Mononuclear cell (primary cell): ENCODE data around the gene STARD3. TPM values are rescaled to one million over a fixed set of nuclear protein-coding genes. Genes with fewer than 3 reads are reported as not detected.
"Not testable (repeated sequence)": the region's sequence is repeated elsewhere in the genome, so short reads cannot be mapped to it uniquely, and the experiment has no call there.

ENCODE experiments used
- H3K27me3 ChIP-seq: 2 replicates; pipeline ENCODE4 v1.6.0; 2011; ENCODE audit warnings: low read length, control low read depth; ENCODE audit not compliant: insufficient read depth
- H3K4me1 ChIP-seq: 2 replicates; pipeline ENCODE4 v1.5.1; 2011; ENCODE audit warnings: mild to moderate bottlenecking, low read length, control low read depth; ENCODE audit not compliant: insufficient read depth
- H3K4me3 ChIP-seq: 2 replicates; pipeline ENCODE4 v1.5.1; 2011; ENCODE audit warnings: mild to moderate bottlenecking, low read length, moderate library complexity
- H3K9me3 ChIP-seq: 2 replicates; pipeline ENCODE4 v1.5.1; 2011; ENCODE audit warnings: low read depth, mild to moderate bottlenecking, control low read depth, low read length
- total RNA-seq: library from RNA; depleted of rRNA; stranded (reverse); fragments of >200 nt; gene quantifications from one replicate; pipeline ENCODE4 v1.2.3, GENCODE V29; 2012

STARD3 gene
- total RNA-seq, 1 donor = 31.8 TPM

DNA sequence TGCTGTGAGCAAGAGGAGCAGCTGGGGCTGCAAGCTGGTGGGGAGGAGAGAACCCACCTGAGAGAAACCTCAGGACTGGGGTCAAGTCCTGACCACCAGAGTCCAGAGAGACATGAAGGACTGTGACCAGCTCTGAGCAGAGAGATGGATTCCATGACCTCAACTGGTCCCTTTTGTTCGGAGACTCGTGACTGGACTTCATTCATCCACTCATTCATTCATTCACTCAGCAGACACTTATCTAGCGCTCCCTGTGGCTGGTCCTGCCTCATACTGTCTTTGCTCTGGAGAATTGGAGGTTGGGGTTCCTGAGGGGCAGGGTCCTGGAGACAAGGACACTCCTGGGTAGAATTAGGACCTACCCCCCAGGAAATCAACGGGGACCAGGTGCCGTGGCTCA, 67.0 kb downstream of the STARD3 start:
- Histone ChIP-seq H3K27me3 (peaks cover 27% of the 10 kb centered on the region), H3K4me1 (peaks cover 26% of the 10 kb centered on the region), H3K4me3 (no peak overlapping the region), H3K9me3 (no peaks in the 10 kb centered on the region)

DNA sequence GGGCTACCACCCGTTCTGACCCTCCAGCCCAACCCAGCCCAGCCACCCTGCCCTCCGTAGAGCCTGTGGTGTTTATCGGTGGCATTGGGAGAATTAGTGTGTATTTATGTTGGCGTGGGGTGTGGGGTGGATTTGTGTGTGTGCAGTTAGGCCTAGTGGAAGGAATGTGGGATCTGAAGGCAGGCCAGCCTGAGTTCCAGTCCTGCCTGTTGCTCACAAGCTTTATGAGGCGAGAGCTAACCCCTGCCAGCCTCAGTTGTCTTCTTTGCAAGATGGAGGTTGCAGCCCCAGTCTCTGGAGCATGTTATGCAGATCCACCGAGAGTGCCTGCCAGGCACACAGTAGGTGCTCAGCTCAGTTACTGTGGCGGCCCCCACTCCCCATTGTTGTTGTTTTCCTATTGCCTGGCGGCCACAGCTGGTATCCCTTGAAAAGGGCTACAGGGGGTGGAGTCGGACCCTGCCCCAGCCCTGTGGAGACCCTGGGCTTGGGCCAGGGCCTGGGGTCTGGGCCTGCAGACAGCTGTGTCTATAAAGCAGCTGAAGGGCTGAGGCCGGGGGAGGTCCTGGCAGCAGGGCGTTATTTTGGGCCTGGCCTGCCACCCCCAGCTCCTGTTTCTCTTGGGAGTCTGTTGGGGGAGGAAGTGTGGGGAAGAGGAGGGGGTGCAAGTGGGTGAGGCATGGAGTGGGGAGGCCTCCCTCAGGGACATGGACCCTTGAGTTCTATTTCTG, 68.0 kb downstream of the STARD3 start:
- Histone ChIP-seq H3K4me3 (no peak overlapping the region), H3K9me3 (no peaks in the 10 kb centered on the region), H3K27me3 (peaks cover 17% of the 10 kb centered on the region), H3K4me1 (peaks cover 23% of the 10 kb centered on the region)

- no peak overlapping the region for H3K4me3 ChIP-seq
- H3K27me3 ChIP-seq = peaks cover 10% of the 10 kb centered on the region
- peaks cover 23% of the 10 kb centered on the region for H3K4me1 ChIP-seq
- no peaks in the 10 kb centered on the region for H3K9me3 ChIP-seq
These were observed 68.9 kb downstream of the STARD3 start for GRCh38 chr17:39705786-39706348.

GRCh38 chr17:39706383-39706782, 69.4 kb downstream of the STARD3 start:
- H3K4me1 ChIP-seq = peaks cover 23% of the 10 kb centered on the region
- H3K9me3 ChIP-seq = no peaks in the 10 kb centered on the region
- H3K27me3 ChIP-seq = peaks cover 5% of the 10 kb centered on the region
- no peak overlapping the region for H3K4me3 ChIP-seq

DNA sequence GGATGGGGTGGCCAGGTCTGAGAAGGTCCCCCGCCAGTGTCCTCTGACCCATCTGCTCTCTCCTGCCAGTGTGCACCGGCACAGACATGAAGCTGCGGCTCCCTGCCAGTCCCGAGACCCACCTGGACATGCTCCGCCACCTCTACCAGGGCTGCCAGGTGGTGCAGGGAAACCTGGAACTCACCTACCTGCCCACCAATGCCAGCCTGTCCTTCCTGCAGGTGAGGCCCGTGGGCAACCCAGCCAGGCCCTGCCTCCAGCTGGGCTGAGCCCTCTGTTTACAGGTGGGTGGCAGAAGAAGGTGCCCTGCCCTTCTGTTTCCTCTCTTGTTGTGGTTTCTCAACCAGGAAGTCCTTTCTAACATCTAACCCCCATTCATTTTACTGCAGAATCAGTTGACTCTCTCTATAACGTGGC, 70.0 kb downstream of the STARD3 start:
- H3K27me3 ChIP-seq = no peaks in the 10 kb centered on the region
- no peaks in the 10 kb centered on the region for H3K9me3 ChIP-seq
- no peak overlapping the region for H3K4me3 ChIP-seq
- peaks cover 23% of the 10 kb centered on the region for H3K4me1 ChIP-seq

GRCh38 chr17:39709319-39709997, 72.5 kb downstream of the STARD3 start:
- Histone ChIP-seq H3K4me1 (peaks cover 23% of the 10 kb centered on the region), H3K27me3 (no peaks in the 10 kb centered on the region), H3K9me3 (no peaks in the 10 kb centered on the region), H3K4me3 (no peak overlapping the region)

GRCh38 chr17:39709998-39710964, 73.3 kb downstream of the STARD3 start:
- H3K27me3 ChIP-seq = no peaks in the 10 kb centered on the region
- no peak overlapping the region for H3K4me3 ChIP-seq
- peaks cover 23% of the 10 kb centered on the region for H3K4me1 ChIP-seq
- H3K9me3 ChIP-seq = no peaks in the 10 kb centered on the region

- H3K9me3 ChIP-seq, H3K4me3 ChIP-seq, H3K27me3 ChIP-seq: not testable (repeated sequence)
- peaks cover 23% of the 10 kb centered on the region for H3K4me1 ChIP-seq
These were observed 74.1 kb downstream of the STARD3 start for GRCh38 chr17:39711071-39711470.

DNA sequence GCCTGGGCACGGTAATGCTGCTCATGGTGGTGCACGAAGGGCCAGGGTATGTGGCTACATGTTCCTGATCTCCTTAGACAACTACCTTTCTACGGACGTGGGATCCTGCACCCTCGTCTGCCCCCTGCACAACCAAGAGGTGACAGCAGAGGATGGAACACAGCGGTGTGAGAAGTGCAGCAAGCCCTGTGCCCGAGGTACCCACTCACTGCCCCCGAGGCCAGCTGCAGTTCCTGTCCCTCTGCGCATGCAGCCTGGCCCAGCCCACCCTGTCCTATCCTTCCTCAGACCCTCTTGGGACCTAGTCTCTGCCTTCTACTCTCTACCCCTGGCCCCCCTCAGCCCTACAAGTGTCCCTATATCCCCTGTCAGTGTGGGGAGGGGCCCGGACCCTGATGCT, 74.9 kb downstream of the STARD3 start:
- Histone ChIP-seq H3K4me3 (no peak overlapping the region), H3K4me1 (peaks cover 16% of the 10 kb centered on the region), H3K9me3 (no peaks in the 10 kb centered on the region), H3K27me3 (no peaks in the 10 kb centered on the region)

Other genes starting within 250 kb of the STARD3 start
- gene FBXL20, start 235.5 kb upstream of the STARD3 start, total RNA-seq = 15.8 TPM
- gene MED1, start 185.9 kb upstream of the STARD3 start, total RNA-seq = 23.9 TPM
- 91.3 TPM for gene CDK12, start 175.7 kb upstream of the STARD3 start, total RNA-seq
- under 0.01 TPM for gene NEUROD2, start 29.2 kb upstream of the STARD3 start, total RNA-seq
- gene PPP1R1B, start 10.2 kb upstream of the STARD3 start, total RNA-seq = not detected
- gene TCAP, start 28.2 kb downstream of the STARD3 start, total RNA-seq = 1.0 TPM
- gene PNMT, start 31.3 kb downstream of the STARD3 start, total RNA-seq = not detected
- 6.4 TPM for gene PGAP3, start 50.9 kb downstream of the STARD3 start, total RNA-seq
- 10.2 TPM for gene ERBB2, start 62.9 kb downstream of the STARD3 start, total RNA-seq
- gene MIEN1, start 93.4 kb downstream of the STARD3 start, total RNA-seq = 21.6 TPM
- not detected for gene GRB7, start 100.8 kb downstream of the STARD3 start, total RNA-seq
- 47.5 TPM for gene IKZF3, start 227.2 kb downstream of the STARD3 start, total RNA-seq
- not detected for gene ZPBP2, start 231.1 kb downstream of the STARD3 start, total RNA-seq